HG02610 (cell line): ENCODE data around the gene ACVR1B.
"Not testable (repeated sequence)": the region's sequence is repeated elsewhere in the genome, so short reads cannot be mapped to it uniquely, and the experiment has no call there.

Source experiments
- ATAC-seq: cut with Tn5 transposase; IDR thresholded peaks from one replicate; pipeline ENCODE4 v1.9.1; 2021; ENCODE audit warnings: mild to moderate bottlenecking, moderate library complexity; ENCODE audit not compliant: unreplicated experiment

ACVR1B gene

DNA sequence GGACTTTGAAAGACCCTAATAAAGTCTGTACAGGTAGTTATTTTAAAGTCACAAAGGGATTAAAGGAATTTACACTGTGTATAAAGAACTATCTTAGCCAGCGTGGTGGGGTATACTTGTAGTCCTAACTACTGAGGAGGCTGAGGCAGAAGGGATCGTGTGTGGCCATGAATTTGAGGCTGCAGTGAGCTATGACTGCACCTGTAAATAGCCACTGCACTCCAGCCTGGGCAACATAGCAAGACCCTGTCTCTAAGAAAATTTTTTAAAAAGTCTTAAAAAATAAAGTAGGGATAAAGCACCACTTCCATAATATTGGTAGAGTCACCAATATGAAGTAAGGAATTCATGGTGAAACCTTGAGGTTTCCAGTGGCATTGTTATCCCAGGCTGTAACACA lies 18.1 kb downstream of the ACVR1B start:
- ATAC-seq, result no peak

DNA sequence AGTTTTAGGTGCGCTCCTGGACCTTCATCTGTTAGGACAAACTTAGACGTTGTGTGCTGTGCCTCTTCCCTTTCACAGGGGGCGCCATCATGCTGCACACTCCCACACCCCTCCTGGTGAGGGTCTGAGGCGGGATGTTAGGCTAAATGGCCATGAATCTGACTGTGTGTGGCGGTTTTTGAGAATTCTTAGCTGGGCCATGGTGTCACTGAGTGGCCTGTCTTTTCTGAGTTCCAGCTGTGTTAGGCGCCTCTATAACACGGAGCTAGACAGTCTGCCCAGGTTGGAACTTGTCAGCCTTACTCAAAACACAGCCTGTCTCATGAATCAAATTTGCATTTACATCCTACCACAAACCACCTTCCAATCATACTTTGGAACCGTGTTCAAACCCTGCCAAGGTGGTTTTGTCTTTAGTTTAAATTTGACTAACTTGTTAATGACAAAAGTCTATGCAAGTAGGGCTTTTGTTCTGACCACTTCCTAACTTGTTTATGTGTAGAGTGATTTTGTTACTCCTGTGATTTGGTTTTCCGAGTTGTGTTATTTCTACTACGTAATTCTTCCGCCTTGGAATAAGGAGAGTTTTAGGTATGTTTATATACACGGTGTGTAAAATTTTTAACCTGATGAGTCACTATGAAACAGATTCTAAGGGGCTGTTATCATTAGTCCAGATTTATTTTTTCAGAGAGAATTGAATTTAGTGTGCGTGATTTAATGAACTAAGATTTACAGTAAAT lies 19.6 kb downstream of the ACVR1B start:
- ATAC-seq, result peak; percentile 94

DNA sequence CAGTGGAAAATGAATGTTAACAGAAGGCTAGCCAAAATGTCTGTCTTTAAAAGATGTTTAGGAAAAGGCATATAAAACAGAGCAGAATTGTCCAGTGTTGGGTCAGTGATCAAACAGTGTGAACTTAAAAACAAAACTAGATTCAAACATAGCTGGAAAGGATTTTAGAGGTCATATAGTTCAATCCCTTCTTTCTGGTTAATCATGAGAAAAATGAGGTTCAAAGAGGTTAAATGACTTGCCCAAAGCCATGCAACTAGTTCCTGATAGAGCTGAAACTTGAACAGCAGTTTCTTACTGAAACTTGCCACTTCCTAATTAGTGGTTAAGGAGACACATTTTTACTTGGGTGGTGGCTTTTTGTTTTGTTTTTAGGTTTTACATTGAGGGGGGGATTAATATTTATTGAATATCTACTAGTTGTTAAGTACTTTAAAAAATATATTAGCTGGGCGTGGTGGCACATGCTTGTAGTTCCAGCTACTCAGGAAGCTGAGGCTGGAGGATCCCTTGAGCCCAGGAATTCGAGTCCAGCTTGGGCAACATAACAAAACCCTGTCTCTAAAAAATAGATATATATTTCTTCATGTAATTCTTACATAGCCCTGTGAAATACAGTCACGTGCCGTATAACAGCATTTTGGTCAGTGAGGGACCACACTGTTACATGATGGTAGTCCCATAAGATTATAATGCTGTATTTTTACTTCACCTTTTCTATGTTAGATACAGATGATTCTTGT lies 20.4 kb downstream of the ACVR1B start:
- ATAC-seq, result no peak

DNA sequence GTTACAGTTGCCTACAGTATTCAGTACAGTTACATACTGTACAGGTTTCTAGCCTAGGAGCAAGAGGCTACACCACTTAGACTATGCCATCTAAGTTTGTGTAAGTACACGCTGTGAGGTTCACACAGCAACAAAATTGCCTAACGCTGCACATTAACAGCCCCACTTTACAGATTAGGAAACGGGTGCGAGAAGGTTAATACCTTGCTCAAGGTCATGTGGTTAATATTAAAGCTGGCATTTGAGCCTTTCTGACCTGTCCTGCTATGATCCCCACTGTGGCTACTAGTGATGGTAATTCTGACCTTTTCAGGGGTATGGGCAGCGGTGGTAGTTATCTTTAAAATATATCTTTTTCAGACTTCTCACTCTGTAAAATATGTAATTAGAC lies 20.9 kb downstream of the ACVR1B start:
- ATAC-seq, result no peak

DNA sequence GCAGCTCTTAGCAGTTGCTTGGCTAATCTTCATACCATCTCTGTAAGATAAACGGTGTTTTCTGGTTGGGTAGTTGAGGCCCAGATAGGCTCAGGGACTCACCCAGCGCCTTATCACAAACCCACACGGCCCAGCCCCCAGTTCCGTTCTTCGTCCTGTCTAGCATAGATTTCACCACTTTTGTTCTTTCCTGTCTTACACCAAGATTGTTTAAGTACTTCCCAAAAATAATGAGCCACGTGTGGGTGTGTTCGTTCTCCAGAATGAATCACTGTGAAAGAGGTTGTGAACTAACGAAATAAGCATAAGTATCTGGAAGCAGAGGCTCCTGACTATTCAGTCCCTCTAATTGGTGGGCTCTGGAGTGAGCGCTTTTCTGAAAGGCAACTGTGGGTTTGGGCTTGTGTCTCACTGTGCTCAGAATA lies 21.4 kb downstream of the ACVR1B start:
- no peak for ATAC-seq

DNA sequence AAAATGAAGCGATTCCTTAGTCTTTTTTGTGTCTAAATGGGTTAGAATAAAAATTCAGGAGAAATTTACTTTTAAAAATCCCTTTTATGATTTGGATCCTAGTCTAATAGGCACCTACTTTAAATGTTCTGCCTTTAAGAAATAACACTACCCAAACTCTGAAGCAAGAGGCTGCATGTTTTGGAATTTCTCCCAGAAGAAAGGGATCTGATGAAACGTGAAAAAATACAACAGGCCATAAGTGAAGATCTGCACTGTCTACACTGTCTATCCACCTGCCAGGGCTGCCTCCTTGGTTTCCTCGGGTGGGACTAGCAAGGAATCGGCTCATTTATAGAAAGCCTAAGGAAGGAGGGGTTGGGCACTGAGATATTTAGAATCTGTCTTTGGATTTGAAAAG lies 22.1 kb downstream of the ACVR1B start:
- no peak for ATAC-seq

DNA sequence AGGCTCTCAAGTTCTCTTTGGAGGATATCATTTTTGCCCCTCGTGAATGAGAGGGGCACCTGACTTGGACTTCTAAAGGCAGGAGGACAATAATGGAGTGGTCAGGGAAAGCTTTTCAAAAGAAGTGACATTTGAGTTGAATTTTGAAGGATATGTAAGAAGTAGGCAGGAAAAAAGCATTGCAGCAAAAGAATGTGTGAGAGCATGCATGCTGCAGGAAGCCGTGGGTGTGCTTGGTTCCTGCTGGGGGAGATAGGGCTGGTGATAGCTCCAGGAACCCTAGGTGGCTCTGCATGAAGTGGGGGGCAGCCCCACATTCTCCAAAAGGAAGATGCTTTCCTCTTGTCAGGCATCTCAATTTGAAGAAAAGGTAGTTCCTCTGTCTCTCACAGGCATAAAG lies 23.1 kb downstream of the ACVR1B start:
- no peak for ATAC-seq

DNA sequence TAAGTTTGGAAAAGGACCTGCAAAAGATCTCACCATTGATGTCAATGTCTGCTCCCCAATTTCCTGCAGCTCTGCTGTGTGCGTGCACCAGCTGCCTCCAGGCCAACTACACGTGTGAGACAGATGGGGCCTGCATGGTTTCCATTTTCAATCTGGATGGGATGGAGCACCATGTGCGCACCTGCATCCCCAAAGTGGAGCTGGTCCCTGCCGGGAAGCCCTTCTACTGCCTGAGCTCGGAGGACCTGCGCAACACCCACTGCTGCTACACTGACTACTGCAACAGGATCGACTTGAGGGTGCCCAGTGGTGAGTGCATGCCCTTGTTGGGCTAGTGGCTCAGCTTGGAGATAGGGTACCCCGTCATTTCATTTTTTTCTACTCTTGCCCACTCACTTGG lies 23.7 kb downstream of the ACVR1B start:
- no peak for ATAC-seq

DNA sequence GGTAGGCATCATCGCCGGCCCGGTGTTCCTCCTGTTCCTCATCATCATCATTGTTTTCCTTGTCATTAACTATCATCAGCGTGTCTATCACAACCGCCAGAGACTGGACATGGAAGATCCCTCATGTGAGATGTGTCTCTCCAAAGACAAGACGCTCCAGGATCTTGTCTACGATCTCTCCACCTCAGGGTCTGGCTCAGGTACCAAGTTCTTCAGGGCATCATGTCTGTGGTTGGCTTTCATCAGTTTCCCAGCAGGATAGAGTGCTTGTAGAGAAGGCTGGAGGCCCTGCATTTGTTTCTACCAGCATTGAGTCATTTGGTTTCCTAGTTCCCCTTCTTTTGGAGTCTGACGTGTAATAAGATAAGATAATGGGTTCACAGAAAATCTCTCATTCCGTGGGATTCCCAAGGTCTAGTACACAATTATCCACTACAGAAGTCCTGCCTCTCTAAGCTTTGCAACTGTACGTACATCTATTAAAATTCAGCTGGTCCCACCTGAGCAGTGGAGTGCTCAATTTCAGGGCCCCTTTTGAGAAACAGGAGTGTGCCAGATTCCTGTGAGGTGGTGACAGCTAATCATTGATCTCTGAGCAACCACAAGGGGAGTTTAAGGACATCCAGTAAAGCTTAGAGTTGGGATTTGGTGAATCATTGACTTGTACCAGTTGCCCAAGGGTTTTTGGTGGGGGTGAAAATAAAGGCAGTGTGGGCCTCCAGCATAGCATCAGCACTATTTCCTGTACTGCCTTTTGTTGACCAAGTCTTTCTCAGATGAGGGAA lies 25.1 kb downstream of the ACVR1B start:
- ATAC-seq, result no peak

DNA sequence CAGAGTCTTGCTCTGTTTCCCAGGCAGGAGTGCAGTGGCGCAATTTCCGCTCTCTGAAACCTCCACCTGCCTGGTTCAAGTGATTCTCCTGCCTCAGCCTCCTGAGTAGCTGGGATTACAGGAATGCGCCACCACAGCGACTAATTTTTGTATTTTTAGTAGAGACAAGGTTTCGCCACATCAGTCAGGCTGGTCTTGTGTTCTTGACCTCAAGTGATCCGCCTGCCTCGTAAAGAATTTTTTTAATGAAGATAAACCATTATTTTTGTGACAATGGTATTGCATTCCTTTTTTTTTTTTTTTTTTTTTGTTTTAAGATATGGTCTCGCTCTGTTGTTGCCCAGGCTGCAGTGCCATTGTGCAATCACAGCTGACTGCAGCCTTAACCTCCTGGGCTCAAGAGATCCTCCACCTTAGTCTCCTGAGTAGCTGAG lies 25.8 kb downstream of the ACVR1B start:
- no peak for ATAC-seq

DNA sequence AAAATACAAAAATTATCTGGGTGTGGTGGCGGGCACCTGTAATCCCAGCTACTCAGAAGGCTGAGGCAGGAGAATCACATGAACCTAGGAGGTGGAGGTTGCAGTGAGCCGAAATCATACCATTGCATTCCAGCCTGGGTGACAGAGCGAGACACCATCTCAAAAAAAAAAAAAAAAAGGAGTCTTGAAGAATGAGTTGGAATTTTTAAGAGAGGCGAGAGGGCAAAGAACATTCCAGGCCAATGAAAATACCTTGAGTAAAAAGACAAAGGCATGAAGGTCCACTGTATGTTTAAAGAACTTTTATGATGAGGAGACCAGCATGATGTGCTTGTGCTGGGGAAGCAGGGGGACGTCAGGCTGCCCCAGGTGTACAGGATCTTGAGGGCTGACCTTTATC lies 27.8 kb downstream of the ACVR1B start:
- not testable (repeated sequence) for ATAC-seq

DNA sequence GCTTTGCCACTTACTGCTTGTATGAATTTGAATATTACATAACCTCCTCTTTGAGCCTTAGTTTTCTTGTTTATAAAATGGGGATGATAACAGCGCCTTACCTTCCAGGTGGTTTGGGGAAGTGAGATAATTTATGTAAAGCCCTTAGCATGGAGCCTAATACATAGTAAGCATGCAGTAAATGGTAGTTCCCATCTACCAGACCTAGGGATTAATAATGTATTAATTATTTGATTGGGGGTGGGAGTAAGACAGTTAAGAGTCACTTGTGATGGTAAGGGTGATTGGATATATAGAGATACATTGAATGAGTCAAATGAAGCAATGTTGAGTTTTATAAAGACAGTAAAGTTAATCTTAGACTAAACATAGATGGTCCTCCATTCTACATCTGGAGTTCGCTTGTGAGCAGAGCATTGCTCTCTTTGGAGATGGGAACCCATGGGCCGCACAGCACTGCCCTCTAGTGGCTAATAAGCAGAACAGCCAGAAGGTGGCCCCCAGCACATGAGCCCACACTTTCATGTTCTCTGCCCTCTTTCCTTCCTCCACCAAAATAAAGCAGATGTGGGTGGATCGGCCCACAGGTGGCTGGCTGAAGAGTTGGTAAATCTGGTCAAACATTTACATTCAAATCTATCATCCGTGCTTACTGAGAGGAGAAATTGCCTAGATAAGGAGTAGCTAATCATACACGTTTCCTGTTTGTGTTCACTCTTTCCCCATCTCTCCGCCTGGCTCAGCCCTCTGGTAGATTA lies 28.7 kb downstream of the ACVR1B start:
- ATAC-seq, result peak; percentile 70

DNA sequence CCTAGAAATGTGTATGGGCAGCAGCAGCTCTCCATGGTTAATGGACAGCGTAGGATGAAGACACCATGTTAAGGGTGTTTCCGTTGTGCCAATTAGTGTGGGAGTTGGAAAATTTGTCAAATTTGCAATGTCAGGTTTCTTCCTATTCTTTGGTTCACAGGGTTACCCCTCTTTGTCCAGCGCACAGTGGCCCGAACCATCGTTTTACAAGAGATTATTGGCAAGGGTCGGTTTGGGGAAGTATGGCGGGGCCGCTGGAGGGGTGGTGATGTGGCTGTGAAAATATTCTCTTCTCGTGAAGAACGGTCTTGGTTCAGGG lies 29.3 kb downstream of the ACVR1B start:
- no peak for ATAC-seq

DNA sequence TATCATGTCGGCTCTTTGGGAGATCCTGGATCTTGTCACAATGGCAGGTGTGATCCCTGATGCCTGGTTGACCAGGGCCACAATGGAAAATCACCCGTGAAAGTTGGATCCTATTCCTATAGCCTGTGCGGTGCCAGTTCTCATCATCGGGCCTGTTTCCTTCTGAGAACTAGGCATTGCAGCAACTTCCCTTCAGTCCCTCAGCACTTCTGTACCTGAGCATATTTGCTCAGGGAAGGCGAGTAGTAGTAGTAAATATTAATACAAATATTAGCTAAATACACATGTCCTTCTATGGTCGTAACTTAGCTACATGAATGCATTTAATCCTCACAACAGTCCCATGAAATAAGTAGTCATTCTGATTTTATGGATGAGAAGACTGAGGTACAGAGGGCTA lies 33.2 kb downstream of the ACVR1B start:
- no peak for ATAC-seq

DNA sequence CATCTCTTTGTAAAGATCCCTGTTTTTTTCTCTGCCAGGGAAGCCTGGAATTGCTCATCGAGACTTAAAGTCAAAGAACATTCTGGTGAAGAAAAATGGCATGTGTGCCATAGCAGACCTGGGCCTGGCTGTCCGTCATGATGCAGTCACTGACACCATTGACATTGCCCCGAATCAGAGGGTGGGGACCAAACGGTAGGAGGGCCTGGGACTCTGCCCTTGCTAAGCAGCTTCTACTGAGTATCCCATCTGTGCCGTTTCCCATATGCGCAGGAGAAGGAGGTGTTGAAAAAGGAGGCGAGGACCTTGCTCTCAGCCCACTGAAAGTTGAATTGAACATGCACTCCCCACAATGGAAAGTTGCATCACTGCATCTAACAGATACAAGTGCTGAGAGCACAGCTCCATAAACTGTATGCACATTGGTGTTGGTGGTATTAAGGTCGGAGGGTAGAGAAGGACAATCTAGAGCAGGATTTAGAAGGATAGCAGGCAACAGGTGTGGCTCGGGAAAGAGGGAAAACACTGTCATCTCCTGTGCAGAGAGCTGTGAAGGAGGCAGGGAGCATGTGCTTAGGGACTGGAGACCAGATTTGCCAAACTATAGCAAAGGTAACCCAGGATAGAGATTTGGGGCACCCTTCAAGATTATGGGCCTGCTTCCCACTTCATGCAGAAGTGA lies 33.8 kb downstream of the ACVR1B start:
- no peak for ATAC-seq

DNA sequence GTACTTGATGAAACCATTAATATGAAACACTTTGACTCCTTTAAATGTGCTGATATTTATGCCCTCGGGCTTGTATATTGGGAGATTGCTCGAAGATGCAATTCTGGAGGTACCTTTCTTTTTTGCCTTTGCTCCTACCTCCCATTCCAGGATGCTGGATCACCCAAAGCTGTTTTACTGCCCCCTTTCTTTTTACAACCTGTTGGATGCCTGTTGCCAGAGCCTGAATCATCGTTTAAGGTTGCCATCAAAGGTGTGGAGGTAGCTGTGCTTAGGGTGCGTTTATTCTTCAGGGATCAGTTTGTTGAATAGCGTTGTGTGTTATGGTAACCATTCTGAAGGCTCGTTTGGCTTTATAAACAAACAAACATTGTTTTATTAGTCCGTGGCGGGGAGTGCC lies 35.3 kb downstream of the ACVR1B start:
- ATAC-seq, result no peak

DNA sequence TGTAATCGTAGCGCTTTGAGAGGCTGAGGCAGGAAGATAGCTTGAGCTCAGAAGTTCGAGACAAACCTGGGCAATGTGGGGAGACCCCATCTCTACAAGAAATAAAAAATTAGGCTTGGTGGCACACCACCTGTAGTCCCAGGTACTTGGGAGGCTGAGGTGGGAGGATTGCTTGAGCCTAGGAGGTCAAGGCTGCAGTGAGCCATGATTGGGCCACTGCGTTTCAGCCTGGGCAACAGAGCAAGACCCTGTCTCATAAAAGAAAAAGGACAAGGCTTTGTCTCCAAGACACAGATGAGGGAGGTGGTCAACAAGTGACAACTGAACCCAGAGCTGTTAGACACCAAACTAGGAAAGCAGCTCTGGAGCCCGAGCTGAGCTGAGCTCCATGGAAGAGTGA lies 40.7 kb downstream of the ACVR1B start:
- ATAC-seq, result no peak

DNA sequence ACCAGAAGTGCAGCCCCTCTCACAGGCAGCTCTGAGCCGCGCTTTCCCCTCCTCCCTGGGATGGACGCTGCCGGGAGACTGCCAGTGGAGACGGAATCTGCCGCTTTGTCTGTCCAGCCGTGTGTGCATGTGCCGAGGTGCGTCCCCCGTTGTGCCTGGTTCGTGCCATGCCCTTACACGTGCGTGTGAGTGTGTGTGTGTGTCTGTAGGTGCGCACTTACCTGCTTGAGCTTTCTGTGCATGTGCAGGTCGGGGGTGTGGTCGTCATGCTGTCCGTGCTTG lies 43.0 kb downstream of the ACVR1B start:
- no peak for ATAC-seq

DNA sequence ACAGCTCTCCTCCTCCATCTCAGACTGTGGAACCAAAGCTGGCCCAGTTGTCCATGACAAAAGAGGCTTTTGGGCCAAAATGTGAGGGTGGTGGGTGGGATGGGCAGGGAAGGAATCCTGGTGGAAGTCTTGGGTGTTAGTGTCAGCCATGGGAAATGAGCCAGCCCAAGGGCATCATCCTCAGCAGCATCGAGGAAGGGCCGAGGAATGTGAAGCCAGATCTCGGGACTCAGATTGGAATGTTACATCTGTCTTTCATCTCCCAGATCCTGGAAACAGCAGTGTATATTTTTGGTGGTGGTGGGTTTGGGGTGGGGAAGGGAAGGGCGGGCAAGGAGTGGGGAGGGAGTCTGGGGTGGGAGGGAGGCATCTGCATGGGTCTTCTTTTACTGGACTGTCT lies 43.5 kb downstream of the ACVR1B start:
- no peak for ATAC-seq

DNA sequence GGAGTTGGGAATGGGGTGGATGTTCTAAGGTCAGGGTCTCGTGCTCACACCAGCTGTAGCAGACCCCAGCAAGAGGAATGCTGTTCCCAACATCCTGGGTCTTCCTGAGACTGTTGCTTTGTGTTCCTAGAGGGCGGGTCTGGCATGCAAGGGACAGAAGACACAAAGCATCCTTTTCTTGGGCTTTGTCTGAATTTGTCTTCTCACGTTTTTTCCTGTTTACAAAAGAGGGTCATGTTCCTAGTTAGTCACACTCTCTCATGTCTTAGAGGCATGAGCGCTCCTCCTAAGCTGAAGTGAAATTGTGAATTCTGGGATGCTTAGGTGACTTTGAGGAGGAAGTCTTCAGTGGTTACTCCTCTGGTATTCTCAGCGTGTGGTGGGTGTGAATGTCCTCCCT lies 45.6 kb downstream of the ACVR1B start:
- ATAC-seq, result no peak

DNA sequence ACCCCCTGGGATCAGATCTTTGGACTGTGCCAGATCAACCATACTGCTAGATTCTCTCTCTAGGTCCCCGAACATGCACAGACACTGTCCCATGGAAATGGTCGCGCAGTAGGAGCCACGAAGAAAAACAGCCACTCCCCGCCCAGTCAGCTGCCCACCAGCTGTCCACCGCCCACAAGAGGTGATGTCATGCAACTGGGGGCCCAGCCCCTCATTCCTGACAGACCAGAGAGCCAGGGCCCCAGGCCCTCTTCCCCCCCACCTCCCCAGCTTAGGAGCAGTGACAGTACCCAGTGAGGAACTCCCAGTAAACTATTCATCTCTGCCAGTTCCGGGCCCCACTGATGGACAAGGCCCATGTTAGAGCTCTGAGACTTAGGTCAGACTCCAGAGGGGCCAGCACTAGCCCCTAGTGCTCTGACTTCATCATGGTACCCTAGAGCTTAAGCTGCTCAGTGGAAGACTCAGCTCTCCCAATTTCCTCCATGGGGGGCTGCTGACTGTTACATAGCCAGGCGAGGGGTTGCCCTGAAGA lies 51.6 kb downstream of the ACVR1B start:
- ATAC-seq, result no peak
